Subcutaneous adipose tissue (tissue), 4 donors: ENCODE measurements around the gene FAM151B. TPM values are rescaled to one million over a fixed set of nuclear protein-coding genes. Genes with fewer than 3 reads are reported as not detected.

Experiments used
- total RNA-seq, 4 donors: library from RNA; depleted of rRNA; stranded (reverse); fragments of >200 nt; gene quantifications; one replicate each; pipeline ENCODE4 v1.1.0, GENCODE V29; 2016
- TF ChIP-seq, protein P1 (sequence below): fragments of 450-650 bp; IDR thresholded peaks from one replicate; pipeline ENCODE4 v1.5.1; 2016; ENCODE audit warnings: low read depth, mild to moderate bottlenecking, control low read depth, antibody characterized with exemption, moderate library complexity

The FAM151B gene
- total RNA-seq, 4 donors from 2014 or later: 3.3 to 4.8 (median 3.7) TPM

DNA sequence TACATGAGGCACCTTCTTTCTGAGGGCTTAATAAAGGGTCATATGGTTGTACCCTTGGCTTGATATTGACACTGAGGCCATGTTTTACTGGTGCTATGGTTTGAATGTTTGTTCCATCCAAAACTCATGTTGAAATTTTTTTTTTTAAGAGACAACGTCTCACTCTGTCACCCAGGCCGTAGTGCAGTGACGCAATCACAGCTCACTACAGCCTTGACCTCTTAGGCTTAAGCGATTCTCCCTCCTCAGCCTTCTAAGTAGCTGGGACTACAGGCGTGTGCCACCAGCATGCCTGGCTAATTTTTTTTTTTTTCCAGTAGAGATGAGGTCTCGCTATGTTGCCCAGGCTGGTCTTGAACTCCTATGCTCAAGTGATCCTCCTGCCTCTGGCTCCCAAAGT is 20.9 kb downstream of the FAM151B start:
- TF ChIP-seq, protein P1, sequence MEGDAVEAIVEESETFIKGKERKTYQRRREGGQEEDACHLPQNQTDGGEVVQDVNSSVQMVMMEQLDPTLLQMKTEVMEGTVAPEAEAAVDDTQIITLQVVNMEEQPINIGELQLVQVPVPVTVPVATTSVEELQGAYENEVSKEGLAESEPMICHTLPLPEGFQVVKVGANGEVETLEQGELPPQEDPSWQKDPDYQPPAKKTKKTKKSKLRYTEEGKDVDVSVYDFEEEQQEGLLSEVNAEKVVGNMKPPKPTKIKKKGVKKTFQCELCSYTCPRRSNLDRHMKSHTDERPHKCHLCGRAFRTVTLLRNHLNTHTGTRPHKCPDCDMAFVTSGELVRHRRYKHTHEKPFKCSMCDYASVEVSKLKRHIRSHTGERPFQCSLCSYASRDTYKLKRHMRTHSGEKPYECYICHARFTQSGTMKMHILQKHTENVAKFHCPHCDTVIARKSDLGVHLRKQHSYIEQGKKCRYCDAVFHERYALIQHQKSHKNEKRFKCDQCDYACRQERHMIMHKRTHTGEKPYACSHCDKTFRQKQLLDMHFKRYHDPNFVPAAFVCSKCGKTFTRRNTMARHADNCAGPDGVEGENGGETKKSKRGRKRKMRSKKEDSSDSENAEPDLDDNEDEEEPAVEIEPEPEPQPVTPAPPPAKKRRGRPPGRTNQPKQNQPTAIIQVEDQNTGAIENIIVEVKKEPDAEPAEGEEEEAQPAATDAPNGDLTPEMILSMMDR: no peak

DNA sequence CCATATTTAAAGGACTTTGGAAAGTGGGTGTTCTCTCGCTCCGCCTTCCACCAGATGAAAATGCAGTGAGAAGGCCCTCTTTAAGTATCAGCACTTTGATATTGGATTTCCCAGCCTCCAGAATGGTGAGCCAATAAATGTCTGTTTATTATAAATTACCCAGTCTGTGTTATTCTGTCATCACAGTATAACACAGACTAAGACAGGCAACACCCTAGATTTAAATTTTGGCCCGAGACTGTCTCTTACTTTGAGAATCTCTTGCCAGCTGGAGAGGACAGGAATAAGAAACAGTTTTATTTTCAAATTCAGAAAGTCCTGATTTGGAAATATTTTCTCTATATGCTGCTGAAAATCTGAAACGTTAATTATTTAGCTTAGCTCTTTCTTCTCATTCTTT is 21.5 kb downstream of the FAM151B start:
- TF ChIP-seq, protein P1: no peak

DNA sequence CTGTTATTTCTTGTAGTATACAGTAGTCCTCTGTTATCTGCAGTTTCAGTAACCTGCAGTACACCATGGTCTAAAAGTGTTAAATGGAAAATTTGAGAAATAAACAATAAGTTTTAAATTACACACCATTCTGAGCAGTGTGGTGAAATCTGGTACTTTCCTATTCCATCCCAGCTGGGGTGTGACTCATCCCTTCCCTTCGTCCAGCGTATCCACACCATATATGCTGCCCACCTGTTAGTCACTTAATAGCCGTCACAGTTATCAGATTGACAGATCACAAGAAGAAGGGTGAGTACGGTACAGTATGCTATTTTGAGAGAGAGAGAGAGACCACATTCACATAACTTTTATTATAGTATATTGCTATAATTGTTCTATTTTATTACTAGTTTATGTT is 28.9 kb downstream of the FAM151B start:
- TF ChIP-seq, protein P1: no peak

DNA sequence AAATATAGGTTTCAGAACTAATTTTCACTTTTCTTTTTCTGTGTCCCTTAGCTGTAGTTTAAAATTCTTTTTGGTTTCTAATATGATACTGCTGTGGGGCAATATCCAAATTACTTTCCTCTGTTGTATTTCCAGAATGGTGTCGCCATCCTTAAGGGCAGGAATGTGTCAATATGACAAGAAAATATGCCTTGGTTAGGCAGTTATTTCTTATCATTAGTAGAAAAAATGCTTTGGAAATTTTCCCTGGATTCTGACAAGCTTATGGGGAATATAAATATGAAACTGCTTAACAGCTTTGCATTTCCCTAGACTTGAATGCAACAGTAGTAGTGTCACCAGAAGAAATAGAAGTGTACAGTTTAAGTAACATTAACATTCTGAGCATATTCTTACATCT is 52.8 kb downstream of the FAM151B start:
- TF ChIP-seq, protein P1: no peak

DNA sequence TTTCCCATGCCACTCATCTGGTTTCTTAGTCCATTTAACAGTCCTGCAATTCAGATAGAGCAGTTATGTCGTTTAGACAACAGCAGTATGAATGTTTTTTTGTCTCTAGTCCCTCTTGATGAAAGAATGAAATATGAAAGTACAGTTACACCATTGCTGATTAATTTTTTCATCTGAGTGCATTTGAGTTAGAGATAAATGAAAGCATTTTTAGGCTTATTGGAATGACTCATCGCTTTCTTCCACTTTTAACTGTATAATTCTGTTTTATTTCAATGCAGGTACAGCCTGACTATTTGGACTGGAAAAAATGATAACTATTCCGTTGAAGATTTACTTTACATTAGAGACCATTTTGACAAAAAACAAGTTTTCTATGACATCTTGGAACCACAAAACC is 53.5 kb downstream of the FAM151B start:
- TF ChIP-seq, protein P1: no peak

DNA sequence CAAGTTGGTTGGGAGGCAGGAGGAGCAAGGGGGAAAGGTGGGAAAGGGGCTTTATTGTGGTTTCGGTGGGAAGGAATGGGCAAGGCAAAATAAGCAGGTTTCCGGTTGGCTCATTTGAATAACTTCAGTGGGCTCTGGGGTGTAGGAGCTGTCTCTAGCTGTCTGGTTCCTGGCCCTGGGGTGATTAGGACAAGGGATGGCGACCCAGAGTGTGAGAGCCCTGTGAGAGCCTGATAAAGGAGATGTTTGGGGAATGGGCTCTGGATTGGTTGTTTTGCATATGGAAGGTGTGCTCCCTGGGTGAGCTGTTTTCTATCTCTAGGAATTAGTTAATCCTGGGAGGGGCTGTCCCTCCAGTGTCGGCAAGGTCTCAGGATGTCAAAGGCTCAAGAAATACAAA is 66.7 kb downstream of the FAM151B start:
- TF ChIP-seq, protein P1: no peak

DNA sequence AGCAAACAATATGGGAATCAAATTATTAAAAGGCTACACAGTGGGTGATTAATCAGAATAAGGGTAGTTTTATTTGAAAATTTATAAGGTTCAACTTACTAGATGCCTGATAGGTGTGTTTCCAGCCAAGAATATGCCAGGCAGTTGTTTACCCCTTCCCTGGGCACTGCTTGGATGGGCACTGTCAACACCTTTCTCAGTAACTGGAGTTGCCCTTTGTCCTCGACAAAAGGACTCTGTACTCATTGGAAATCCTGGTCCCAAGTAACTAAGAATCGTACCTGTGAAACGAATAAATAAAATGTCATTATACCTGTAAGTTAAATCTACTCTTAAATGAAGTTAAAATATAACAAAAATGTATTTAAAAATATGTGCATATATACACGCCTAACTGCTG is 67.2 kb downstream of the FAM151B start:
- TF ChIP-seq, protein P1: no peak
